ENCODE measurements around the gene UPB1. TPM values are rescaled to one million over a fixed set of nuclear protein-coding genes. Genes with fewer than 3 reads are reported as not detected.

The UPB1 gene
- total and polyA plus RNA-seq, 2 experiments from 2014 or later = 0.13 TPM; not detected in 1

GRCh38 chr22:24500277-24500820 lies 5.2 kb downstream of the UPB1 start:
- Histone ChIP-seq H3K4me1 (ENCODE audit: insufficient read depth) (no peaks in the 10 kb centered on the region), H3K4me2 (no peak overlapping the region), H2AFZ (0 out of 2 replicates have a peak overlapping the region, but pooled peaks have one; percentile 52), H3K27me3 (ENCODE audit: insufficient read depth) (peaks cover 17% of the 10 kb centered on the region), H3F3A (replicated peaks; ENCODE audit: low read depth) (no peaks in the 10 kb centered on the region), H3K4me3 (no peak overlapping the region), H3K36me3 (ENCODE audit: insufficient read depth) (no peaks in the 10 kb centered on the region; the same call in 1 of the 2 replicates), H3K27ac (ENCODE audit: low read depth) (no peak overlapping the region), H4K20me1 (replicated peaks; ENCODE audit: insufficient read depth) (no peaks in the 10 kb centered on the region; the same call in 1 of the 2 replicates), H3K79me2 (replicated peaks; ENCODE audit: insufficient read depth) (no peaks in the 10 kb centered on the region), H3K9me2 (ENCODE audit: insufficient read depth) (no peaks in the 10 kb centered on the region)
- Mint-ChIP-seq H3K9me3 (peaks cover 7% of the 10 kb centered on the region; the same call in 2 of the 3 replicates), H3K27me3 (ENCODE audit: insufficient read depth, low read depth, poor library complexity) (peaks cover 15% of the 10 kb centered on the region), H3K4me3 (no peak overlapping the region), H3K27ac (no peak overlapping the region), H3K4me1 (peaks cover 7% of the 10 kb centered on the region; the same call in 2 of the 3 replicates), H3K36me3 (ENCODE audit: low read depth) (peaks cover under 1% of the 10 kb centered on the region; the same call in 1 of the 3 replicates)
- DNase-seq (ENCODE audit: low spot score) = no peak
- ATAC-seq = peak; percentile 56
- TF ChIP-seq ZNF331 (CRISPR knock-in tag; IDR thresholded peaks at IDR 0.05; ENCODE audit: low read depth) (no peak), STAT1 (IDR thresholded peaks at IDR 0.05; ENCODE audit: unreplicated experiment) (no peak), ZNF462 (CRISPR knock-in tag; IDR thresholded peaks at IDR 0.05) (no peak), ETS1 (IDR thresholded peaks at IDR 0.05) (no peak)
